GM12875 (cell line): ENCODE data around the gene SAXO2.
"Not testable (repeated sequence)": the region's sequence is repeated elsewhere in the genome, so short reads cannot be mapped to it uniquely, and the experiment has no call there.

Experiments
- H3K4me3 ChIP-seq: one replicate; pipeline ENCODE4 v1.5.1; 2011; ENCODE audit warnings: low read depth, low read length, control low read depth
- CTCF ChIP-seq: IDR thresholded peaks from 2 replicates; pipeline ENCODE4 v1.5.1; 2011; ENCODE audit warnings: low read depth, mild to moderate bottlenecking, control low read depth, inconsistent platforms, low read length, moderate library complexity, borderline replicate concordance; ENCODE audit not compliant: insufficient read depth

SAXO2 gene

GRCh38 chr15:82262422-82263026 is at the start of gene SAXO2, which contains the start of gene EFL1:
Gene SAXO2, plus strand, starts transcription at chr15:82262818. Its CDS starts 62 bp downstream, at chr15:82262880.
Gene EFL1, minus strand, starts transcription at chr15:82262734. Its CDS starts 956 bp downstream, at chr15:82261778.
- no peak for TF ChIP-seq CTCF
- H3K4me3 ChIP-seq: peak within 1 kb of the TSS; percentile 78

GRCh38 chr15:82216092-82216491 is 46.5 kb upstream of the SAXO2 start:
- H3K4me3 ChIP-seq: not testable (repeated sequence)

- not testable (repeated sequence) for H3K4me3 ChIP-seq
Observed at GRCh38 chr15:82221535-82221934, 41.1 kb upstream of the SAXO2 start.

- no peak overlapping the region for H3K4me3 ChIP-seq
- no peak for TF ChIP-seq CTCF
Observed at GRCh38 chr15:82228750-82229149, 33.9 kb upstream of the SAXO2 start.

- no peak for TF ChIP-seq CTCF
- H3K4me3 ChIP-seq: no peak overlapping the region
Observed at GRCh38 chr15:82231233-82231632, 31.4 kb upstream of the SAXO2 start.

GRCh38 chr15:82231842-82232241 is 30.8 kb upstream of the SAXO2 start:
- no peak for TF ChIP-seq CTCF
- no peak overlapping the region for H3K4me3 ChIP-seq

GRCh38 chr15:82237944-82238534 is 24.6 kb upstream of the SAXO2 start:
- not testable (repeated sequence) for H3K4me3 ChIP-seq

- TF ChIP-seq CTCF: no peak
- no peak overlapping the region for H3K4me3 ChIP-seq
Observed at GRCh38 chr15:82239685-82240391, 22.8 kb upstream of the SAXO2 start.

GRCh38 chr15:82241836-82242499 is 20.6 kb upstream of the SAXO2 start:
- not testable (repeated sequence) for H3K4me3 ChIP-seq

GRCh38 chr15:82243644-82244043 is 19.0 kb upstream of the SAXO2 start:
- H3K4me3 ChIP-seq: not testable (repeated sequence)

GRCh38 chr15:82245956-82246355 is 16.7 kb upstream of the SAXO2 start:
- not testable (repeated sequence) for H3K4me3 ChIP-seq

- H3K4me3 ChIP-seq: not testable (repeated sequence)
Observed at GRCh38 chr15:82248261-82248660, 14.4 kb upstream of the SAXO2 start.
